ENCODE data around the gene FHL1. TPM values are rescaled to one million over a fixed set of nuclear protein-coding genes. Genes with fewer than 3 reads are reported as not detected.

FHL1 gene
- total and polyA plus RNA-seq, 2 of the 4 experiments (the other 2 are of a cell fraction) = 69.4 to 72.9 TPM

DNA sequence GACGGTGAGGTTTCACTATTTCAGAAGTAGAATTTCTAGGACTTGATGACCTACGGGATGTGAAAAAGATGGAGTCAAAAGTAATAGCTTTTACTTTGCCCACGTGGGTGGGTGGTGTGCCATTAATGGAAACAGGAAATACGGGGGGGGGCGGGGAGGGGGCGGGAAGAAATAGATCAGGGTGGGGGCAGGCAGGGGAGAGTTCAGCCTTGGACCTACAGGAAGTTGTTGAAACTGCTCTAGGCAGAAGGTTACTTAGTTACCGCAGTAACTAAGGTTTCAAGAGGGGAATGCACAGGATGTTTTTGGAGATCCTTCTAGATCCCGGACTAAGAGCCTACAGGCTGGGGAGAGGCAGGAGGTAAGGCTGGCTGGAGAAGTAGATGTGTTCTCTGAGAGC lies 3.6 kb upstream of the FHL1 start:
- Histone ChIP-seq H2BK120ac (ENCODE audit: low read depth, low read length) (no peak overlapping the region), H4K5ac (ENCODE audit: low read depth, low read length) (no peak overlapping the region), H2BK5ac (ENCODE audit: low read depth, low read length, poor library complexity, severe bottlenecking) (no peak overlapping the region), H3K18ac (ENCODE audit: low read depth, low read length) (no peak overlapping the region), H4K91ac (ENCODE audit: insufficient read depth, low read depth, low read length) (no peak overlapping the region), H3K4ac (ENCODE audit: low read depth, low read length) (no peak overlapping the region), H4K8ac (ENCODE audit: low read depth in 2 of 2, low read length in 2 of 2) (no peak overlapping the region), H3K14ac (replicated peaks; ENCODE audit: low read depth, low read length) (no peak overlapping the region), H4K20me1 (ENCODE audit: insufficient read depth, low read length) (no peaks in the 10 kb centered on the region), H2AK9ac (replicated peaks; ENCODE audit: low read depth, low read length, poor library complexity) (no peak overlapping the region), H3K36me3 (ENCODE audit: control insufficient read depth, insufficient read depth, low read length) (no peaks in the 10 kb centered on the region), H3K9me3 (ENCODE audit: control insufficient read depth, insufficient read depth, low read length) (peaks cover 2% of the 10 kb centered on the region; the same call in 1 of the 2 replicates), H2BK20ac (ENCODE audit: low read depth, low read length) (no peak overlapping the region), H3K79me1 (ENCODE audit: low read depth in 1 of 2, low read length in 2 of 2) (no peaks in the 10 kb centered on the region), H2BK15ac (ENCODE audit: low read depth, low read length) (no peak overlapping the region), H3K4me2 (ENCODE audit: low read depth, low read length) (no peak overlapping the region), H3K4me3 (ENCODE audit: insufficient read depth, low read depth, low read length) (no peak overlapping the region), H3K27ac (ENCODE audit: insufficient read depth, low read length) (no peak overlapping the region), H3K9me1 (ENCODE audit: insufficient read depth, low read length) (no peaks in the 10 kb centered on the region), H2AFZ (replicated peaks; ENCODE audit: low read length, poor library complexity) (no peak overlapping the region), H3K23ac (ENCODE audit: low read depth, low read length) (no peak overlapping the region), H3K9ac (ENCODE audit: low read depth, low read length) (no peak overlapping the region), H2AK5ac (ENCODE audit: low read depth, low read length) (no peak overlapping the region), H3K56ac (ENCODE audit: extremely low read depth, insufficient read depth, low read length) (no peak overlapping the region), H3K27me3 (ENCODE audit: control insufficient read depth, insufficient read depth, low read length) (peaks cover 7% of the 10 kb centered on the region), H3K4me1 (ENCODE audit: control insufficient read depth, insufficient read depth, low read length) (no peaks in the 10 kb centered on the region; the same call in 1 of the 2 replicates)
- ChIA-PET POLR2A (ENCODE audit: unreplicated experiment) (no interaction called here), CTCF (no interaction called here)
- ATAC-seq (ENCODE audit: low read depth) (no peak), DNase-seq (no peak)
- WGBS, 2 experiments (ENCODE audit: extremely low coverage in 2 of 2, insufficient read length in 1 of 2) = 48% methylated on average over 2 of the region's 8 CpGs; no CpG with 5 or more reads in 1 of the 2 experiments
- no TSS peak for BruUV-seq (replicated peaks)
- intact Hi-C loops (cut with micrococcal nuclease) (no loop called here), in situ Hi-C loops (cut with MboI; ENCODE audit: low sequenced_read_pairs) (no loop called here), dilution Hi-C loops (cut with HindIII; ENCODE audit: low sequenced_read_pairs, unreplicated experiment) (no loop called here)
- TF ChIP-seq BHLHE40 (IDR thresholded peaks at IDR 0.05; ENCODE audit: low read depth, low read length) (no peak), SMC3 (IDR thresholded peaks at IDR 0.05; ENCODE audit: low read depth, low read length) (no peak), MAFK (IDR thresholded peaks at IDR 0.05; ENCODE audit: low read depth, low read length) (no peak), FOS (IDR thresholded peaks at IDR 0.05; ENCODE audit: low read depth, low read length) (no peak), MAZ (IDR thresholded peaks at IDR 0.05; ENCODE audit: borderline replicate concordance, low read depth, low read length) (no peak)
- TF ChIP-seq, protein P1, sequence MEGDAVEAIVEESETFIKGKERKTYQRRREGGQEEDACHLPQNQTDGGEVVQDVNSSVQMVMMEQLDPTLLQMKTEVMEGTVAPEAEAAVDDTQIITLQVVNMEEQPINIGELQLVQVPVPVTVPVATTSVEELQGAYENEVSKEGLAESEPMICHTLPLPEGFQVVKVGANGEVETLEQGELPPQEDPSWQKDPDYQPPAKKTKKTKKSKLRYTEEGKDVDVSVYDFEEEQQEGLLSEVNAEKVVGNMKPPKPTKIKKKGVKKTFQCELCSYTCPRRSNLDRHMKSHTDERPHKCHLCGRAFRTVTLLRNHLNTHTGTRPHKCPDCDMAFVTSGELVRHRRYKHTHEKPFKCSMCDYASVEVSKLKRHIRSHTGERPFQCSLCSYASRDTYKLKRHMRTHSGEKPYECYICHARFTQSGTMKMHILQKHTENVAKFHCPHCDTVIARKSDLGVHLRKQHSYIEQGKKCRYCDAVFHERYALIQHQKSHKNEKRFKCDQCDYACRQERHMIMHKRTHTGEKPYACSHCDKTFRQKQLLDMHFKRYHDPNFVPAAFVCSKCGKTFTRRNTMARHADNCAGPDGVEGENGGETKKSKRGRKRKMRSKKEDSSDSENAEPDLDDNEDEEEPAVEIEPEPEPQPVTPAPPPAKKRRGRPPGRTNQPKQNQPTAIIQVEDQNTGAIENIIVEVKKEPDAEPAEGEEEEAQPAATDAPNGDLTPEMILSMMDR (conservative IDR thresholded peaks at IDR 0.05; ENCODE audit: low read depth, low read length) = no peak
